NCI-H524 treated with DMSO at 0.1 percent for 48 hours (cell line): ENCODE measurements around the gene SCML1.

Source experiments
- DNase-seq: peaks from one replicate; lab custom pipeline; 2025; lab: John Stamatoyannopoulos, UW

The SCML1 gene

GRCh38 chrX:17788956-17789562 lies 51.8 kb downstream of the SCML1 start:
- DNase-seq, result no peak

DNA sequence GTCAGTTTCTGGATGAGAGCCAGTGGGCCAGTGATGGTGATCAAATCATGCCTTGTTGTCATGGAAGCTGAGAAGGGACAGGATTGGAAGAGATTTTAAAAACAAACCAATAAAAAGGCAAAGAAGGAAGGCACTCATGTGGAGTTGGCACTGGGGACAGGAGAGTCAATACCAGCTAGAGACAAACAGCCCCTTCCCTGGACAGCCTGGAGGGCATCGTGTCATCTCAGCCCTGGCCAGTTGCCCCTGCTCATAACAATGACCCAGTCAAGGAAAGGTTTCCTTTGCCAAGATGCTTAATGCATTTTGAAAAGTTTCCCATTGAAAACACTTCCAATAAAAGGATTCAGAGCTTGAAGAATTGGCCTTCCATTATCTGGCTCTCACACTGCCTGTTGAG lies 55.5 kb downstream of the SCML1 start:
- no peak for DNase-seq

GRCh38 chrX:17798921-17799320 lies 61.6 kb downstream of the SCML1 start:
- no peak for DNase-seq

- DNase-seq, result no peak
Measured at GRCh38 chrX:17801431-17801830, 64.1 kb downstream of the SCML1 start.

DNA sequence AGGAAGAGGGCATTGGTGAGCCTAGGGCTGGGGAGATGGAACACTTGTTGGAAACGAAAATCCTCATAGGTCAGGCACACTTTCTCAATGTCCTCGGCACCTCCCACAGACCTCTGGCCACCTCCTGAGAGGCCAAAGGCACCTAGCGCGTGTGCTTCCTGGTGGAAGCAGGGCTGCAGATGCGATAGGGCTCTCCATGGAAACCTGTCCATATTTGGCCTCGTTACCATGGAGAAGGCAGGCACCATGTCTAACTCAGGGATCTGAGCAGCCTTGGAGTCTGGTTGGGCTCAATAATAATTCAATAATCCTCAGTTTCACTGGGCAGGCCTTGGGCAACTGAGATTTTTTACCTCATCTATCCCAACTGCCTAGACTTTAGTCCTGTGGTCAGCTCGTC lies 65.5 kb downstream of the SCML1 start:
- no peak for DNase-seq

GRCh38 chrX:17803449-17803848 lies 66.2 kb downstream of the SCML1 start:
- DNase-seq, result no peak
